ENCODE results near the gene ZNF511. TPM values are rescaled to one million over a fixed set of nuclear protein-coding genes. Genes with fewer than 3 reads are reported as not detected.

ZNF511 gene
- total and polyA plus RNA-seq, 2 of the 4 experiments (the other 2 are of a cell fraction), result 13.6 to 32.6 TPM

DNA sequence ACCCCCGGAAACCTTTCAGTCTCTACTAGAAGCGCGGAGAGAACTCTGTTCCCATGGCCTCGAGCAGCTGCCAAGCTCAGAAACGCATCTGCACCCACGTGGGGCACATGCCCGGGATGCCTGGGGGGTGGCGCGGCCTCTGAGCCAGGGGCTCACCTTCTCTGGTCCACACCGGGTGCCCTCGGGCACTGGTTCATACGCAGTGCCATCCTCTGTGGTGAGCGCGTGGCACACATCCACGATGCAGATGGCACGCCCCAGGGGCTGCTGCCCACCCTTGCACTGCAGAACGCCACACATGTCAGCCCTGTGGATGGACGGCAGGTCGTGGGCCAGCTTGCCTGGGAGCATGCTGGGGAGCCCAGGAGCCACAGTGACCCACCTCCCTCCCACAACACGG lies 38.5 kb upstream of the ZNF511 start:
- no peaks in the 10 kb centered on the region; the same call in 1 of the 2 replicates for H3K27me3 ChIP-seq (ENCODE audit: control insufficient read depth, insufficient read depth, low read length)
- DNase-seq, result no peak
- POLR2A ChIA-PET (ENCODE audit: unreplicated experiment), result no interaction called here
- no peak overlapping the region for H2BK5ac ChIP-seq (ENCODE audit: low read depth, low read length, poor library complexity, severe bottlenecking)
- H3K27ac ChIP-seq (ENCODE audit: insufficient read depth, low read length), result no peak overlapping the region
- in situ Hi-C loops (cut with MboI; ENCODE audit: low sequenced_read_pairs) (loop anchor here (25.0 kb wide), 1 partner anchor 608 kb away; no protein-coding TSS in a partner anchor), intact Hi-C loops (cut with micrococcal nuclease) (no loop called here), dilution Hi-C loops (cut with HindIII; ENCODE audit: low sequenced_read_pairs, unreplicated experiment) (no loop called here)
- no peak overlapping the region for H3K9ac ChIP-seq (ENCODE audit: low read depth, low read length)
- no peak overlapping the region for H2AK5ac ChIP-seq (ENCODE audit: low read depth, low read length)
- H3K14ac ChIP-seq (replicated peaks; ENCODE audit: low read depth, low read length), result no peak overlapping the region
- no peaks in the 10 kb centered on the region for H3K4me1 ChIP-seq (ENCODE audit: control insufficient read depth, insufficient read depth, low read length)
- no peak overlapping the region for H3K23ac ChIP-seq (ENCODE audit: low read depth, low read length)
- H2BK20ac ChIP-seq (ENCODE audit: low read depth, low read length), result no peak overlapping the region
- no peaks in the 10 kb centered on the region for H3K9me1 ChIP-seq (ENCODE audit: insufficient read depth, low read length)
- H4K91ac ChIP-seq (ENCODE audit: insufficient read depth, low read depth, low read length), result no peak overlapping the region
- no peak overlapping the region for H2BK120ac ChIP-seq (ENCODE audit: low read depth, low read length)
- H3K36me3 ChIP-seq (ENCODE audit: control insufficient read depth, insufficient read depth, low read length), result peaks cover 4% of the 10 kb centered on the region; the same call in 1 of the 2 replicates
- H3K4me2 ChIP-seq (ENCODE audit: low read depth, low read length), result no peak overlapping the region
- no peaks in the 10 kb centered on the region for H3K79me1 ChIP-seq (ENCODE audit: low read depth in 1 of 2, low read length in 2 of 2)
- H4K5ac ChIP-seq (ENCODE audit: low read depth, low read length), result no peak overlapping the region
- TF ChIP-seq, protein P1, sequence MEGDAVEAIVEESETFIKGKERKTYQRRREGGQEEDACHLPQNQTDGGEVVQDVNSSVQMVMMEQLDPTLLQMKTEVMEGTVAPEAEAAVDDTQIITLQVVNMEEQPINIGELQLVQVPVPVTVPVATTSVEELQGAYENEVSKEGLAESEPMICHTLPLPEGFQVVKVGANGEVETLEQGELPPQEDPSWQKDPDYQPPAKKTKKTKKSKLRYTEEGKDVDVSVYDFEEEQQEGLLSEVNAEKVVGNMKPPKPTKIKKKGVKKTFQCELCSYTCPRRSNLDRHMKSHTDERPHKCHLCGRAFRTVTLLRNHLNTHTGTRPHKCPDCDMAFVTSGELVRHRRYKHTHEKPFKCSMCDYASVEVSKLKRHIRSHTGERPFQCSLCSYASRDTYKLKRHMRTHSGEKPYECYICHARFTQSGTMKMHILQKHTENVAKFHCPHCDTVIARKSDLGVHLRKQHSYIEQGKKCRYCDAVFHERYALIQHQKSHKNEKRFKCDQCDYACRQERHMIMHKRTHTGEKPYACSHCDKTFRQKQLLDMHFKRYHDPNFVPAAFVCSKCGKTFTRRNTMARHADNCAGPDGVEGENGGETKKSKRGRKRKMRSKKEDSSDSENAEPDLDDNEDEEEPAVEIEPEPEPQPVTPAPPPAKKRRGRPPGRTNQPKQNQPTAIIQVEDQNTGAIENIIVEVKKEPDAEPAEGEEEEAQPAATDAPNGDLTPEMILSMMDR (conservative IDR thresholded peaks at IDR 0.05; ENCODE audit: low read depth, low read length), result no peak
- TF ChIP-seq SMC3 (IDR thresholded peaks at IDR 0.05; ENCODE audit: low read depth, low read length) (no peak), NFE2L2 (IDR thresholded peaks at IDR 0.05; ENCODE audit: low read depth, low read length) (no peak), RCOR1 (IDR thresholded peaks at IDR 0.05; ENCODE audit: insufficient replicate concordance, low read length) (no peak), BHLHE40 (IDR thresholded peaks at IDR 0.05; ENCODE audit: low read depth, low read length) (no peak), POLR2A (IDR thresholded peaks at IDR 0.05; ENCODE audit: low read depth, low read length) (no peak), MAZ (IDR thresholded peaks at IDR 0.05; ENCODE audit: borderline replicate concordance, low read depth, low read length) (no peak), RFX5 (IDR thresholded peaks at IDR 0.05; ENCODE audit: low read depth, low read length) (no peak), CHD1 (IDR thresholded peaks at IDR 0.05; ENCODE audit: low read depth, low read length) (no peak)
- H4K20me1 ChIP-seq (ENCODE audit: insufficient read depth, low read length), result no peaks in the 10 kb centered on the region
- no peaks in the 10 kb centered on the region for H3K9me3 ChIP-seq (ENCODE audit: control insufficient read depth, insufficient read depth, low read length)
- H3K56ac ChIP-seq (ENCODE audit: extremely low read depth, insufficient read depth, low read length), result no peak overlapping the region
- ATAC-seq (ENCODE audit: low read depth), result no peak
- H3K4me3 ChIP-seq (ENCODE audit: insufficient read depth, low read depth, low read length), result no peak overlapping the region
- no peak overlapping the region for H2AK9ac ChIP-seq (replicated peaks; ENCODE audit: low read depth, low read length, poor library complexity)
- CTCF ChIA-PET, result no interaction called here
- H3K18ac ChIP-seq (ENCODE audit: low read depth, low read length), result no peak overlapping the region
- BruUV-seq (replicated peaks), result no TSS peak
- H2BK15ac ChIP-seq (ENCODE audit: low read depth, low read length), result no peak overlapping the region
- no peak overlapping the region for H3K4ac ChIP-seq (ENCODE audit: low read depth, low read length)
- H4K8ac ChIP-seq (ENCODE audit: low read depth in 2 of 2, low read length in 2 of 2), result no peak overlapping the region
- 92% methylated on average over 15 of the region's 20 CpGs; no CpG with 5 or more reads in 1 of the 2 experiments for WGBS, 2 experiments (ENCODE audit: extremely low coverage in 2 of 2, insufficient read length in 1 of 2)
- H2AFZ ChIP-seq (replicated peaks; ENCODE audit: low read length, poor library complexity), result no peak overlapping the region
